GM12892 (cell line): ENCODE data around the gene ARFGAP2.

Experiments used
- POLR2A ChIP-seq: IDR thresholded peaks from 2 replicates; pipeline ENCODE4 v1.6.1; 2011; ENCODE audit warnings: low read depth, low read length, control low read depth
- POLR2AphosphoS5 ChIP-seq: IDR thresholded peaks from 2 replicates; pipeline ENCODE4 v1.6.1; 2011; ENCODE audit warnings: low read depth, low read length, control low read depth
- TAF1 ChIP-seq: IDR thresholded peaks from 2 replicates; pipeline ENCODE4 v1.6.1; 2011; ENCODE audit warnings: low read depth, mild to moderate bottlenecking, control low read depth, low read length, borderline replicate concordance

DNA sequence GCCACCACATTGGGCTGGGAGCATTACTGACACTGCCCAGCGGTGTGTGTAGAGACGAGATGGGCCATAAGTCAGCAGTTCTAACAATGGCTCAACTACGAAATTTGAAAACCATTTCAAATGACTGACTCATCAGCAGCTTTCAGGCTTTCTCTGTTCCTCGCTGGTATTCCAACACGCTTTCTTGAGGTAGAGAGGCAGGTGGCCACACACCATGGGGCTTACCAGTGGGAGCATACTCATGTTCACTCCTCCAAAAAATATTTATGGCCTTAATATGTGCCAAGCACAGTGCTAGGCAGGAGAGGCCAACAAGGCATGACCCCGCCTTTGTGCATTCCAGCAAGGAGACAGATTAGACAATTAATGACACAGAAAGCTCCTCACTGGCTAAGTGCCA is 20.3 kb downstream of the ARFGAP2 start:
- TF ChIP-seq POLR2AphosphoS5 (no peak), TAF1 (no peak), POLR2A (no peak)
